Measurements from ENCODE around the gene MAP2K2. TPM values are rescaled to one million over a fixed set of nuclear protein-coding genes. Genes with fewer than 3 reads are reported as not detected.

MAP2K2 gene
- total and polyA plus RNA-seq, 9 of the 15 experiments (the other 6 are each of a cell fraction or from before 2014, with no cell fraction given) = 1.0 to 151 (median 58.3) TPM

GRCh38 chr19:4044990-4045465, 78.9 kb downstream of the MAP2K2 start:
- intact Hi-C loops (cut with micrococcal nuclease) (no loop called here), in situ Hi-C loops (cut with MboI) (no loop called here)
- POLR2A ChIA-PET = interaction anchor here (0.6 to 1.9 kb wide), 3 partner anchors 10 to 73 kb away, joined by 3 to 7 read pairs (median 3); no protein-coding TSS in a partner anchor
- Histone ChIP-seq H3K9me1 (ENCODE audit: control insufficient read depth, insufficient read depth, low read length) (no peaks in the 10 kb centered on the region), H3K9ac (ENCODE audit: insufficient read depth in 1 of 2, low read depth in 2 of 2, low read length in 2 of 2) (no peak overlapping the region), H3K4me3 (no peak overlapping the region), H3K4me1 (replicated peaks in 1 of 2; ENCODE audit: control insufficient read depth in 2 of 2, insufficient read depth in 2 of 2, low read length in 2 of 2) (peaks cover 0 to 32% of the 10 kb centered on the region in 2 experiments; a peak in 2 of 5 replicates), H3K79me2 (ENCODE audit: control insufficient read depth, insufficient read depth, low read length) (peaks cover 45% of the 10 kb centered on the region), H3K27me3 (ENCODE audit: control insufficient read depth in 2 of 2, insufficient read depth in 2 of 2, low read length in 2 of 2) (no peaks in the 10 kb centered on the region), H4K20me1 (replicated peaks; ENCODE audit: control insufficient read depth, insufficient read depth, low read length) (peaks cover 18% of the 10 kb centered on the region), H3K36me3 (ENCODE audit: control insufficient read depth, insufficient read depth, low read length) (peaks cover 46% of the 10 kb centered on the region; the same call in 2 of the 3 replicates), H2AFZ (ENCODE audit: low read depth, low read length) (no peak overlapping the region), H3K27ac (ENCODE audit: extremely low read depth, low read depth, low read length) (no peak overlapping the region), H3K9me3 (replicated peaks; ENCODE audit: control insufficient read depth, insufficient read depth, low read depth, low read length) (no peaks in the 10 kb centered on the region), H3K4me2 (ENCODE audit: insufficient read depth, low read length) (no peak overlapping the region)
- 93% methylated on average over 14 of the region's 21 CpGs for WGBS (ENCODE audit: insufficient coverage, low coverage, missing lambda C conversion rate)
- TF ChIP-seq RBM39 (optimal IDR thresholded peaks at IDR 0.05; ENCODE audit: low read depth, low read length) = no peak
- peak; percentile 43; the same call in 1 of the 2 replicates for TF ChIP-seq POLR2G (IDR thresholded peaks at IDR 0.05; ENCODE audit: low read depth, low read length)
- no peak for TF ChIP-seq ZNF24 (IDR thresholded peaks at IDR 0.05)
- no peak for TF ChIP-seq BMI1 (IDR thresholded peaks at IDR 0.05; ENCODE audit: low read length)
- no peak for TF ChIP-seq ZFP30 (CRISPR knock-in tag; IDR thresholded peaks at IDR 0.05; ENCODE audit: borderline replicate concordance)
- TF ChIP-seq TEAD4 (IDR thresholded peaks at IDR 0.05; ENCODE audit: low read length) = no peak
- TF ChIP-seq TEAD4 (CRISPR knock-in tag; IDR thresholded peaks at IDR 0.05; ENCODE audit: borderline replicate concordance) = no peak
- no peak for TF ChIP-seq FIP1L1 (IDR thresholded peaks at IDR 0.05; ENCODE audit: low read depth, low read length, poor library complexity, severe bottlenecking)
- no peak for TF ChIP-seq MIER1 (IDR thresholded peaks at IDR 0.05; ENCODE audit: low read depth)
- TF ChIP-seq VEZF1 (CRISPR knock-in tag; IDR thresholded peaks at IDR 0.05) = no peak
- 0 out of 2 replicates have a peak, but pooled peaks have one; percentile 23 for TF ChIP-seq RBFOX2 (IDR thresholded peaks at IDR 0.05; ENCODE audit: low read depth, low read length)
- TF ChIP-seq HCFC1 (IDR thresholded peaks at IDR 0.05; ENCODE audit: low read depth, low read length) = no peak
- CTCF ChIA-PET (ENCODE audit: low intra/inter-chr PET ratio) = no interaction called here
- FAIRE-seq (no peak), ATAC-seq (no peak), DNase-seq (ENCODE audit: extremely low read depth in 1 of 4, low spot score in 3 of 4) (no peak)
- BruUV-seq (replicated peaks) = no TSS peak
